HepG2 (cell line): Measurements from ENCODE around the gene HBB.

Source experiments
- POLR2A ChIP-seq, 2 experiments: IDR thresholded peaks; 2 replicates each; pipeline ENCODE4 v1.6.1; 2011; ENCODE audit warnings: low read depth in 2 of 2, low read length in 2 of 2, mild to moderate bottlenecking in 1 of 2, moderate library complexity in 1 of 2; ENCODE audit not compliant: insufficient read depth in 1 of 2
- ZBTB2 ChIP-seq: sonication (generic); formaldehyde crosslinking; IDR thresholded peaks from 2 replicates; pipeline ENCODE4 v1.8.0; 2022; ENCODE audit warnings: low read depth, missing genetic modification reagents

GRCh38 chr11:5252192-5252918, 25.5 kb upstream of the HBB start:
- no peak for TF ChIP-seq ZBTB2
- TF ChIP-seq POLR2A (IDR thresholded peaks at IDR 0.05; ENCODE audit: insufficient read depth in 1 of 2, low read depth in 2 of 2, low read length in 2 of 2) = no peak
